Sigmoid colon (tissue), 3 donors: Measurements from ENCODE around the gene CRYBG3.

ENCODE experiments used
- CTCF ChIP-seq, 4 experiments: fragments of 450-650 bp in 3 of 4; fragments of 200-600 bp in 1 of 4; IDR thresholded peaks; one replicate each; pipeline ENCODE4 v1.5.1; 2016 to 2019; ENCODE audit warnings: antibody characterized with exemption in 4 of 4, mild to moderate bottlenecking in 3 of 4, moderate library complexity in 2 of 4
- POLR2A ChIP-seq, 2 donors: fragments of 450-650 bp; IDR thresholded peaks; one replicate each; pipeline ENCODE4 v1.6.1; 2016; ENCODE audit warnings: antibody characterized with exemption in 2 of 2, mild to moderate bottlenecking in 2 of 2, moderate library complexity in 2 of 2

- TF ChIP-seq CTCF (IDR thresholded peaks at IDR 0.05) (no peak), POLR2A (IDR thresholded peaks at IDR 0.05) (no peak)
Observed at GRCh38 chr3:97882975-97883598, 61.3 kb downstream of the CRYBG3 start.
